ENCODE data around the gene RHOF. TPM values are rescaled to one million over a fixed set of nuclear protein-coding genes. Genes with fewer than 3 reads are reported as not detected.
"Not testable (repeated sequence)": the region's sequence is repeated elsewhere in the genome, so short reads cannot be mapped to it uniquely, and the experiment has no call there.

The RHOF gene
- total RNA-seq, 1 donor, result 10.9 TPM

- H3K4me3 ChIP-seq (ENCODE audit: low read depth, low read length), result no peak overlapping the region
- peak; percentile 90 for DNase-seq (ENCODE audit: low read depth)
- peak; percentile 95 for TF ChIP-seq CTCF (IDR thresholded peaks at IDR 0.05; ENCODE audit: insufficient read depth, low read length)
These were observed 1.8 kb upstream of the RHOF start for GRCh38 chr12:121795034-121795968.

DNA sequence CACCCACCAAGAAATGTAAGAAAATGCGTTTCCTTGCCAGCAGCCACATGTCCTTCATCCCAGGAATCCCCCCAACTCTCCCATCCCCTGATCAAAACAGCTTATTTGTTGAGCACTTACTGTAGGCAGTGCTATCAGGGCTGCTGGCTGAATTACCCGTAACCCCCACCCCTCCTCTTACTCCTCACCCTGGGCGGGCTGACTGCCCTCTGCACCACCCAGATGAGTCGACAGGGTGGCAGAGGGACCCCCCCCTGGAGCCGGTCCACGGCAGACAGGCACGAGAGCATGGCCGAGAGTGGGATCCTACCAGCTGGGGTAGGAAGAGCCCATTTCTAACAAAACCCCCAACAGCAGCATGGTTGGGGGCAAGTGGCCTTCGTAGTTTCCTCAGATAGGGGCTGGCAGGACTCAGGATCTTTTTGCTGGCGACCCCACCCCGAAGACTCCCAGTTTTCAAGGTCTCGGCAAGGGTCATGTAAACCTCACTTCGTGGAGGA lies 1.1 kb upstream of the RHOF start:
- peak overlapping the region; percentile 35 for H3K4me3 ChIP-seq (ENCODE audit: low read depth, low read length)
- TF ChIP-seq CTCF (IDR thresholded peaks at IDR 0.05; ENCODE audit: insufficient read depth, low read length), result no peak
- no peak for DNase-seq (ENCODE audit: low read depth)

DNA sequence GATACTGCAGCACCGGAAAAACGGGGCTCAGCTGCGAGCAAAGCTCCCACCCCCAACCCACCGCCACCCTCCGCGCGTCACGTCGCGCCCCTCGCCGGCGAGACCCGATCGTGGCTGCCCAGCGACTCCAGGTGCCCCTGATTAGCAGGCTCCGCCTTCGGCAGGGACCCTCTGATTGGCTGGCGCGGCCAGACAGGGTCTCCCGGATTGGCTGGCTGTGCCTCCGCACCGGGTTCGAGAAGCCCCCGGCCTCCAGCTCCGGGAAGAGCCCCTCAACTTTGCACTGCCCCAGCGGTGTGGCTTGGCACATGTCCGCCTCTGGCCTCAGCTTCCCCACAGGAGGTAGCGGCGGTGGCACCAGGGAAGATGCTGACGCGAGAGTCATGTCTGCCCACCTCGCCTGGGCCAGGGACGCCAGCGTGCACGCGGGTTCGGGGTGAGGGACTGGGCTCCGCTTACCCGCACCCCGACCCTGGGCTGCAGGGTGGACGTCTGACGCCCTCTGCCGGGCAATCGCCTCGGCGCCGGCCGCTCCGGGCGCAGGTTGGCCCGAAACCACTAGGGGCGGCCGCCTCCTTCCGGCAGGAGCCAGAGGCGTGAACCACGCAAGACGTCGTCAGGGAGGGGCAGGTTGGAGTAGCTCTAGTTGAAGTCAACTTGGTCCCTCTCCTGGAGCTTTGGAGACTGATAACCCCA lies 498 bp upstream of the RHOF start:
- H3K4me3 ChIP-seq (ENCODE audit: low read depth, low read length), result peak overlapping the region; percentile 64
- peak; percentile 100 for TF ChIP-seq CTCF (IDR thresholded peaks at IDR 0.05; ENCODE audit: insufficient read depth, low read length)
- peak; percentile 92 for DNase-seq (ENCODE audit: low read depth)

DNA sequence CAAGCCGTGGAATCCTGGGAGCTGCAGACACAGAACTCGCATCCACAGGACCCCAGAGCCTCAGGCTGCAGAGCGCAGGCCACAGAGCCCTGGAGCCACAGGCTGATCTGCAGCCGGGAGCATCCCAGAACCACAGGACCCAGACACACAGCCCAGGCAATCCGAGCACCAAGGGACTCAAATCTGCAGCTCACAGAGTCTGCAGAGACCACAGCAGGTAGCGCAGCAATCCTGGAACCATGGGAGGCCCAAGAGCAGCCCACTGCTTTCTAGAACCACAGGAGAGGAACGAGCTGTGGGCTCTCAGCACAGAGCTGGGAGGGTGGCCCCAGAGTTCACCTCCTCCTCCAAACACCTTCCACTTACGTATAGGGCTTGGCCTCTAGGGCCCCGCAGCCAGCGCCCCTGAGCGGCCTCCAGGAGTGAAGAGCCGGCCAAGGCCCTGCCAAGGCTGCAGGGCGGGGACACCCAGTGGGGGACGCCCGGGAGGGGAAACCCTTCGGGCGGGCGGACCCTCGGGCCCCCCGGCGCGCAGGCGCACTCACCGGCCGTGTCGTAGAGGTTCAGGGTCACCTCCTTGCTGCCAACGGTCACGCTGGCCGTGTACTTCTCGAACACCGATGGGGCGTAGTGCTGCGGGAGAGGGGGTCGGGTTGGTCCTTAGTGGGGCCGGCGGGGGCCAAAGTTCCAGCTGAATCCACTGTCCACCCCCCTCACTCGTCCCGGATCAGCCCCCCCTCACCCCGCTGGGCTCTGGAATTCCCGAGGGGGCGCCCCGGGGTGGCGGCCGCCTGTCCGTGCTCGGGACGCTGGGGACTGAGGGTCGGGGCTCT lies 665 bp downstream of the RHOF start:
- H3K4me3 ChIP-seq (ENCODE audit: low read depth, low read length), result peak overlapping the region; percentile 64
- DNase-seq (ENCODE audit: low read depth), result no peak
- TF ChIP-seq CTCF (IDR thresholded peaks at IDR 0.05; ENCODE audit: insufficient read depth, low read length), result no peak

GRCh38 chr12:121791671-121792551 lies 1.6 kb downstream of the RHOF start:
- no peak for DNase-seq (ENCODE audit: low read depth)
- no peak for TF ChIP-seq CTCF (IDR thresholded peaks at IDR 0.05; ENCODE audit: insufficient read depth, low read length)
- H3K4me3 ChIP-seq (ENCODE audit: low read depth, low read length), result no peak overlapping the region

DNA sequence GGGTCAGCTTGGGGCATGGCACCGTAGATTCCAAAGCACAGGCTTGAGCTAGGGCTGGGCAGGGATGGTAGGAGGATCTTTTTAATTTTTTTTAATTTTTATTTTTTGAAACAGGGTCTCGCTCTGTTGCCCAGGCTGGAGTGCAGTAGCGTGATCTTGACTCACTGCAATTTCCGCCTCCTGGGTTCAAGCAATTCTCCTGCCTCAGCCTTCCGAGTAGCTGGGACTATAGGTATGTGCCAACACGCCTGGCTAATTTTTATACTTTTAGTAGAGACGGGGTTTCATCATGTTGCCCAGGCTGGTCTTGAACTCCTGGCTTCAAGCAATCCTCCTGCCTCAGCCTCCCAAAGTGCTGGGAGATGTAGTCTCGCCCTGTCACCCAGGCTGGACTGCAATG lies 2.7 kb downstream of the RHOF start:
- H3K4me3 ChIP-seq (ENCODE audit: low read depth, low read length); DNase-seq (ENCODE audit: low read depth): not testable (repeated sequence)

All from fibroblast of the aortic adventitia (primary cell).